DLD1 (cell line): ENCODE measurements around the gene ADPRM.

Source experiments
- in situ Hi-C: cut with HindIII; loops from 2 replicates; pipeline ENCODE4 v1.10.0; 2017; ENCODE audit warnings: low sequenced_read_pairs

ADPRM gene

GRCh38 chr17:10698096-10698818 lies 863 bp downstream of the ADPRM start:
- in situ Hi-C loops, result no loop called here

GRCh38 chr17:10699856-10700255 lies 2.5 kb downstream of the ADPRM start:
- in situ Hi-C loops, result no loop called here

GRCh38 chr17:10702574-10702973 lies 5.2 kb downstream of the ADPRM start:
- in situ Hi-C loops, result no loop called here

GRCh38 chr17:10705727-10706126 lies 8.3 kb downstream of the ADPRM start:
- in situ Hi-C loops, result no loop called here

- in situ Hi-C loops, result no loop called here
Measured at GRCh38 chr17:10713318-10713717, 15.9 kb downstream of the ADPRM start.

GRCh38 chr17:10716218-10716617 lies 18.8 kb downstream of the ADPRM start:
- in situ Hi-C loops, result no loop called here

GRCh38 chr17:10718547-10718946 lies 21.2 kb downstream of the ADPRM start:
- in situ Hi-C loops, result no loop called here

- in situ Hi-C loops, result loop anchor here (25.0 kb wide), 1 partner anchor 113 kb away; the partner anchor contains the start of gene PIRT
Measured at GRCh38 chr17:10724546-10725195, 27.3 kb downstream of the ADPRM start.

- in situ Hi-C loops, result loop anchor here (25.0 kb wide), 1 partner anchor 112 kb away; the partner anchor contains the start of gene PIRT
Measured at GRCh38 chr17:10725262-10725661, 27.9 kb downstream of the ADPRM start.

- in situ Hi-C loops, result loop anchor here (25.0 kb wide), 1 partner anchor 111 kb away; the partner anchor contains the start of gene PIRT
Measured at GRCh38 chr17:10726196-10726595, 28.8 kb downstream of the ADPRM start.

- in situ Hi-C loops, result loop anchor here (25.0 kb wide), 1 partner anchor 110 kb away; the partner anchor contains the start of gene PIRT
Measured at GRCh38 chr17:10727192-10727591, 29.8 kb downstream of the ADPRM start.

- in situ Hi-C loops, result loop anchor here (25.0 kb wide), 1 partner anchor 109 kb away; the partner anchor contains the start of gene PIRT
Measured at GRCh38 chr17:10728331-10728892, 31.0 kb downstream of the ADPRM start.

GRCh38 chr17:10729334-10730193 lies 32.2 kb downstream of the ADPRM start, which contains the start of gene TMEM220:
TSS of gene TMEM220 (minus strand) at chr17:10730023. CDS start at chr17:10729851, 172 bp downstream.
- in situ Hi-C loops, result loop anchor here (25.0 kb wide), 1 partner anchor 108 kb away; the partner anchor contains the start of gene PIRT

- in situ Hi-C loops, result loop anchor here (25.0 kb wide), 1 partner anchor 107 kb away; the partner anchor contains the start of gene PIRT
Measured at GRCh38 chr17:10730247-10730646, 32.9 kb downstream of the ADPRM start.

- in situ Hi-C loops, result loop anchor here (25.0 kb wide), 1 partner anchor 106 kb away; the partner anchor contains the start of gene PIRT
Measured at GRCh38 chr17:10731408-10731879, 34.0 kb downstream of the ADPRM start.

- in situ Hi-C loops, result loop anchor here (25.0 kb wide), 1 partner anchor 105 kb away; the partner anchor contains the start of gene PIRT
Measured at GRCh38 chr17:10732121-10732520, 34.7 kb downstream of the ADPRM start.

- in situ Hi-C loops, result loop anchor here (25.0 kb wide), 1 partner anchor 104 kb away; the partner anchor contains the start of gene PIRT
Measured at GRCh38 chr17:10733666-10734065, 36.3 kb downstream of the ADPRM start.

- in situ Hi-C loops, result loop anchor here (25.0 kb wide), 1 partner anchor 102 kb away; the partner anchor contains the start of gene PIRT
Measured at GRCh38 chr17:10735251-10735650, 37.9 kb downstream of the ADPRM start.

- in situ Hi-C loops, result loop anchor here (25.0 kb wide), 1 partner anchor 101 kb away; the partner anchor contains the start of gene PIRT
Measured at GRCh38 chr17:10735821-10736220, 38.4 kb downstream of the ADPRM start.

- in situ Hi-C loops, result loop anchor here (25.0 kb wide), 1 partner anchor 100 kb away; the partner anchor contains the start of gene PIRT
Measured at GRCh38 chr17:10737168-10737622, 39.8 kb downstream of the ADPRM start.
